Measurements from ENCODE around the gene UEVLD.

DNA sequence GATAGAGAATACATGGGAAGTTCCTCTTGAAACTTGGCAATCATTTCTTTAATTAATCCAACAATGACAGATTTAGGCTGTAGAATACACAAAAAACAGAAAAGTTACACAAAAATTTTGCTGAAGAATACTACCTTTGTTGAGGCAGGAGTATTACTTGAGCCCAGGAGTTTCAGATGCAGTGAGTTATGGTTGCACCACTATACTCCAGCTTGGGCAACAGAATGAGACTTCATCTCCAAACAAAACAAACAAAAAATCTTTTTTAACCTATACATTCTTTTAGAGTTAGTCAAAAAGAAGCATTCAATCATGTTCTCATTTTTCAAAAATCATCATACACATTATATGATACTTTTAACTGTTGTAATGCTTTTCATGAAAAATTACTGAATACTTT, 22.1 kb downstream of the UEVLD start:
- no peak for TF ChIP-seq POLR2A (IDR thresholded peaks at IDR 0.05)
- TF ChIP-seq, protein P1, sequence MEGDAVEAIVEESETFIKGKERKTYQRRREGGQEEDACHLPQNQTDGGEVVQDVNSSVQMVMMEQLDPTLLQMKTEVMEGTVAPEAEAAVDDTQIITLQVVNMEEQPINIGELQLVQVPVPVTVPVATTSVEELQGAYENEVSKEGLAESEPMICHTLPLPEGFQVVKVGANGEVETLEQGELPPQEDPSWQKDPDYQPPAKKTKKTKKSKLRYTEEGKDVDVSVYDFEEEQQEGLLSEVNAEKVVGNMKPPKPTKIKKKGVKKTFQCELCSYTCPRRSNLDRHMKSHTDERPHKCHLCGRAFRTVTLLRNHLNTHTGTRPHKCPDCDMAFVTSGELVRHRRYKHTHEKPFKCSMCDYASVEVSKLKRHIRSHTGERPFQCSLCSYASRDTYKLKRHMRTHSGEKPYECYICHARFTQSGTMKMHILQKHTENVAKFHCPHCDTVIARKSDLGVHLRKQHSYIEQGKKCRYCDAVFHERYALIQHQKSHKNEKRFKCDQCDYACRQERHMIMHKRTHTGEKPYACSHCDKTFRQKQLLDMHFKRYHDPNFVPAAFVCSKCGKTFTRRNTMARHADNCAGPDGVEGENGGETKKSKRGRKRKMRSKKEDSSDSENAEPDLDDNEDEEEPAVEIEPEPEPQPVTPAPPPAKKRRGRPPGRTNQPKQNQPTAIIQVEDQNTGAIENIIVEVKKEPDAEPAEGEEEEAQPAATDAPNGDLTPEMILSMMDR (IDR thresholded peaks at IDR 0.05), result no peak

Data from esophagus squamous epithelium (tissue), 4 donors.